ENCODE results near the gene SLC38A1.

Gene SLC38A1

GRCh38 chr12:46227616-46228015 lies 41.2 kb downstream of the SLC38A1 start:
- no peak for DNase-seq

- no peak for DNase-seq
Observed at GRCh38 chr12:46224386-46224785, 44.5 kb downstream of the SLC38A1 start.

- DNase-seq, result no peak
Observed at GRCh38 chr12:46223047-46223446, 45.8 kb downstream of the SLC38A1 start.

GRCh38 chr12:46222636-46223035 lies 46.2 kb downstream of the SLC38A1 start:
- no peak for DNase-seq

- no peak for DNase-seq
Observed at GRCh38 chr12:46221255-46222128, 47.4 kb downstream of the SLC38A1 start.

- peak; percentile 7 for DNase-seq
Observed at GRCh38 chr12:46219877-46220655, 48.8 kb downstream of the SLC38A1 start.

- DNase-seq, result no peak
Observed at GRCh38 chr12:46219132-46219876, 49.5 kb downstream of the SLC38A1 start.

GRCh38 chr12:46218322-46219095 lies 50.3 kb downstream of the SLC38A1 start:
- no peak for DNase-seq

GRCh38 chr12:46217541-46218321 lies 51.1 kb downstream of the SLC38A1 start:
- no peak for DNase-seq

- no peak for DNase-seq
Observed at GRCh38 chr12:46214668-46215436, 54.0 kb downstream of the SLC38A1 start.

- DNase-seq, result no peak
Observed at GRCh38 chr12:46212108-46212982, 56.5 kb downstream of the SLC38A1 start.

GRCh38 chr12:46210873-46211439 lies 57.9 kb downstream of the SLC38A1 start:
- DNase-seq, result no peak

GRCh38 chr12:46209914-46210872 lies 58.6 kb downstream of the SLC38A1 start:
- no peak for DNase-seq

- peak; percentile 9 for DNase-seq
Observed at GRCh38 chr12:46209170-46209569, 59.7 kb downstream of the SLC38A1 start.

GRCh38 chr12:46208370-46208769 lies 60.5 kb downstream of the SLC38A1 start:
- DNase-seq, result no peak

GRCh38 chr12:46207644-46208043 lies 61.2 kb downstream of the SLC38A1 start:
- DNase-seq, result no peak

- no peak for DNase-seq
Observed at GRCh38 chr12:46206471-46206870, 62.4 kb downstream of the SLC38A1 start.

GRCh38 chr12:46205294-46205693 lies 63.5 kb downstream of the SLC38A1 start:
- no peak for DNase-seq

All from amniotic stem cell (primary cell).